ENCODE measurements around the gene TTLL4.

Gene TTLL4

GRCh38 chr2:218710687-218711549 is at the start of gene TTLL4:
Gene TTLL4, plus strand, starts transcription at chr2:218710835. Its CDS starts 26,842 bp downstream, at chr2:218737677.
- DNase-seq = peak; percentile 99

GRCh38 chr2:218662377-218662776 is 48.3 kb upstream of the TTLL4 start:
- no peak for DNase-seq

GRCh38 chr2:218662827-218663226 is 47.8 kb upstream of the TTLL4 start:
- DNase-seq = no peak

- no peak for DNase-seq
These were observed 46.7 kb upstream of the TTLL4 start for GRCh38 chr2:218663901-218664300.

GRCh38 chr2:218664653-218665052 is 46.0 kb upstream of the TTLL4 start:
- DNase-seq = no peak

- DNase-seq = no peak
These were observed 39.5 kb upstream of the TTLL4 start for GRCh38 chr2:218671097-218671653.

GRCh38 chr2:218671654-218672566 is 38.7 kb upstream of the TTLL4 start, which contains the start of the genes RNF25 and STK36:
Gene RNF25, minus strand, starts transcription at chr2:218672002. Its CDS starts 32 bp downstream, at chr2:218671970.
Gene STK36, plus strand, starts transcription at chr2:218672086. Its CDS starts 744 bp downstream, at chr2:218672830.
- DNase-seq = peak; percentile 94

- no peak for DNase-seq
These were observed 31.5 kb upstream of the TTLL4 start for GRCh38 chr2:218679119-218679518.

- no peak for DNase-seq
These were observed 30.6 kb upstream of the TTLL4 start for GRCh38 chr2:218680061-218680460.

GRCh38 chr2:218687400-218688060 is 23.1 kb upstream of the TTLL4 start:
- DNase-seq = peak; percentile 92

- DNase-seq = no peak
These were observed 19.4 kb upstream of the TTLL4 start for GRCh38 chr2:218691234-218691633.

GRCh38 chr2:218694405-218695145 is 16.1 kb upstream of the TTLL4 start:
- DNase-seq = no peak

- no peak for DNase-seq
These were observed 11.8 kb upstream of the TTLL4 start for GRCh38 chr2:218698885-218699284.

GRCh38 chr2:218701806-218702205 is 8.8 kb upstream of the TTLL4 start:
- no peak for DNase-seq

GRCh38 chr2:218703341-218703740 is 7.3 kb upstream of the TTLL4 start:
- DNase-seq = no peak

GRCh38 chr2:218708086-218708485 is 2.5 kb upstream of the TTLL4 start:
- no peak for DNase-seq

- DNase-seq = peak; percentile 34
These were observed 727 bp upstream of the TTLL4 start for GRCh38 chr2:218709908-218710307.

GRCh38 chr2:218710334-218710686 is 325 bp upstream of the TTLL4 start:
- DNase-seq = no peak

- DNase-seq = peak; percentile 40
These were observed 905 bp downstream of the TTLL4 start for GRCh38 chr2:218711550-218711929.

- DNase-seq = no peak
These were observed 3.3 kb downstream of the TTLL4 start for GRCh38 chr2:218713922-218714321.

GRCh38 chr2:218716070-218716469 is 5.4 kb downstream of the TTLL4 start:
- no peak for DNase-seq

GRCh38 chr2:218717262-218717661 is 6.6 kb downstream of the TTLL4 start:
- DNase-seq = no peak

Measured in NCI-H82 (cell line).